Tibial artery (tissue), 4 donors: ENCODE results near the gene C1orf226.
A peak's percentile ranks its signal among the peaks of the same experiment; 100 is the strongest.

Source experiments
- DNase-seq, 2 donors: peaks; one replicate each; pipeline ENCODE4 v3.0.0-alpha.2; 2019
- H3K27ac ChIP-seq, 2 donors: fragments of 200-600 bp; sonication (generic) in 1 of 2; 1 replicate in 1 of 2; 2 replicates in 1 of 2; pipeline ENCODE4 v1.5.1; 2018 to 2019; ENCODE audit warnings: mild to moderate bottlenecking in 1 of 2
- H3K27me3 ChIP-seq, 2 donors: fragments of 200-600 bp; sonication (generic) in 1 of 2; one replicate each; pipeline versions ENCODE4 v1.5.1 to v1.6.0; 2016 to 2019
- H3K36me3 ChIP-seq, 3 donors: fragments of 200-600 bp; sonication (generic) in 2 of 3; one replicate each; pipeline ENCODE4 v1.5.1; 2016 to 2019; ENCODE audit warnings: mild to moderate bottlenecking in 2 of 3
- H3K4me1 ChIP-seq, 4 donors: fragments of 200-600 bp; sonication (generic) in 2 of 4; 1 replicate in 3 of 4; 2 replicates in 1 of 4; pipeline ENCODE4 v1.5.1; 2016 to 2019
- H3K4me3 ChIP-seq, 2 donors: fragments of 200-600 bp; sonication (generic) in 1 of 2; 1 replicate in 1 of 2; 2 replicates in 1 of 2; pipeline ENCODE4 v1.5.1; 2018 to 2019; ENCODE audit warnings: mild to moderate bottlenecking in 2 of 2
- H3K9me3 ChIP-seq, 3 donors: fragments of 200-600 bp; sonication (generic) in 1 of 3; one replicate each; pipeline ENCODE4 v1.5.1; 2016 to 2019
- CTCF ChIP-seq, 2 experiments: fragments of 200-600 bp in 1 of 2; fragments of 450-650 bp in 1 of 2; IDR thresholded peaks; one replicate each; pipeline ENCODE4 v1.5.1; 2017 to 2019; ENCODE audit warnings: antibody characterized with exemption in 2 of 2, mild to moderate bottlenecking in 1 of 2, moderate library complexity in 1 of 2
- intact Hi-C: fragments of 100-400 bp; cut with DNase I; formaldehyde crosslinking; loops from one replicate; pipeline ENCODE4 v1.15.0; 2023; ENCODE audit warnings: low total_unique reads

Gene C1orf226

GRCh38 chr1:162388083-162388594, 6.6 kb downstream of the C1orf226 start:
- Histone ChIP-seq H3K4me3 (no peak overlapping the region), H3K9me3 (no peaks in the 10 kb centered on the region), H3K27ac (no peak overlapping the region), H3K4me1 (peaks cover 0 to 3% (median 0%) of the 10 kb centered on the region in 4 donors), H3K27me3 (peaks cover 0 to 12% of the 10 kb centered on the region in 2 donors), H3K36me3 (peaks cover 0 to 29% (median 0%) of the 10 kb centered on the region in 3 donors)
- intact Hi-C loops: no loop called here
- DNase-seq: peak in 1 of 2 donors; percentile 27
- no peak for TF ChIP-seq CTCF (IDR thresholded peaks at IDR 0.05)

GRCh38 chr1:162388615-162389014, 7.1 kb downstream of the C1orf226 start:
- H3K27ac ChIP-seq: no peak overlapping the region
- H3K36me3 ChIP-seq: peaks cover 0 to 25% (median 0%) of the 10 kb centered on the region in 3 donors
- TF ChIP-seq CTCF (IDR thresholded peaks at IDR 0.05): no peak
- H3K27me3 ChIP-seq: peaks cover 0 to 12% of the 10 kb centered on the region in 2 donors
- H3K4me3 ChIP-seq: no peak overlapping the region
- peak in 1 of 2 donors; percentile 49 for DNase-seq
- intact Hi-C loops: no loop called here
- H3K4me1 ChIP-seq: peaks cover 0 to 3% (median 0%) of the 10 kb centered on the region in 4 donors
- H3K9me3 ChIP-seq: no peaks in the 10 kb centered on the region

GRCh38 chr1:162389021-162389818, 7.7 kb downstream of the C1orf226 start:
- H3K4me3 ChIP-seq: no peak overlapping the region
- intact Hi-C loops: no loop called here
- no peak overlapping the region for H3K27ac ChIP-seq
- peaks cover 0 to 3% (median 0%) of the 10 kb centered on the region in 4 donors for H3K4me1 ChIP-seq
- peak in 1 of 2 donors; percentile 31 for DNase-seq
- no peaks in the 10 kb centered on the region for H3K9me3 ChIP-seq
- no peak for TF ChIP-seq CTCF (IDR thresholded peaks at IDR 0.05)
- peaks cover 0 to 12% of the 10 kb centered on the region in 2 donors for H3K27me3 ChIP-seq
- H3K36me3 ChIP-seq: peaks cover 0 to 19% (median 0%) of the 10 kb centered on the region in 3 donors

GRCh38 chr1:162389971-162390370, 8.4 kb downstream of the C1orf226 start:
- TF ChIP-seq CTCF (IDR thresholded peaks at IDR 0.05): no peak
- H3K4me3 ChIP-seq: no peak overlapping the region
- no peaks in the 10 kb centered on the region for H3K9me3 ChIP-seq
- DNase-seq: peak in 1 of 2 donors; percentile 16
- no peak overlapping the region for H3K27ac ChIP-seq
- H3K4me1 ChIP-seq: peaks cover 0 to 3% (median 0%) of the 10 kb centered on the region in 4 donors
- peaks cover 0 to 11% (median 0%) of the 10 kb centered on the region in 3 donors for H3K36me3 ChIP-seq
- peaks cover 0 to 16% of the 10 kb centered on the region in 2 donors for H3K27me3 ChIP-seq
- intact Hi-C loops: loop anchor here (5.0 kb wide), 1 partner anchor 333 kb away; no protein-coding TSS in a partner anchor

- H3K9me3 ChIP-seq: no peaks in the 10 kb centered on the region
- H3K27ac ChIP-seq: no peak overlapping the region
- DNase-seq: peak in 1 of 2 donors; percentile 38
- H3K27me3 ChIP-seq: peaks cover 0 to 16% of the 10 kb centered on the region in 2 donors
- H3K36me3 ChIP-seq: peaks cover 0 to 5% (median 0%) of the 10 kb centered on the region in 3 donors
- no peak overlapping the region for H3K4me3 ChIP-seq
- intact Hi-C loops: loop anchor here (5.0 kb wide), 1 partner anchor 333 kb away; no protein-coding TSS in a partner anchor
- no peak for TF ChIP-seq CTCF (IDR thresholded peaks at IDR 0.05)
- H3K4me1 ChIP-seq: peaks cover 0 to 3% (median 0%) of the 10 kb centered on the region in 4 donors
Measured at GRCh38 chr1:162390396-162391185, 9.1 kb downstream of the C1orf226 start.
